MM.1S (cell line): ENCODE results near the gene NHLRC1.

Experiments
- EZH2 ChIP-seq: fragments of 300-600 bp; sonication (generic); optimal IDR thresholded peaks from 2 replicates; pipeline ENCODE3; 2017; ENCODE audit warnings: low read depth, mild to moderate bottlenecking, antibody characterized with exemption, low read length, mixed read lengths
- EZH2phosphoT487 ChIP-seq: fragments of 300-600 bp; sonication (generic); IDR thresholded peaks from 2 replicates; pipeline ENCODE4 v1.6.1; 2018; ENCODE audit warnings: antibody characterized with exemption, low read length
- TF ChIP-seq, protein P1 (sequence below): fragments of 300-600 bp; sonication (generic); IDR thresholded peaks from 2 replicates; pipeline ENCODE4 v1.5.1; 2016; ENCODE audit warnings: antibody characterized with exemption, low read length, mixed read lengths

GRCh38 chr6:18081025-18081668 lies 41.3 kb downstream of the NHLRC1 start:
- TF ChIP-seq, protein P1, sequence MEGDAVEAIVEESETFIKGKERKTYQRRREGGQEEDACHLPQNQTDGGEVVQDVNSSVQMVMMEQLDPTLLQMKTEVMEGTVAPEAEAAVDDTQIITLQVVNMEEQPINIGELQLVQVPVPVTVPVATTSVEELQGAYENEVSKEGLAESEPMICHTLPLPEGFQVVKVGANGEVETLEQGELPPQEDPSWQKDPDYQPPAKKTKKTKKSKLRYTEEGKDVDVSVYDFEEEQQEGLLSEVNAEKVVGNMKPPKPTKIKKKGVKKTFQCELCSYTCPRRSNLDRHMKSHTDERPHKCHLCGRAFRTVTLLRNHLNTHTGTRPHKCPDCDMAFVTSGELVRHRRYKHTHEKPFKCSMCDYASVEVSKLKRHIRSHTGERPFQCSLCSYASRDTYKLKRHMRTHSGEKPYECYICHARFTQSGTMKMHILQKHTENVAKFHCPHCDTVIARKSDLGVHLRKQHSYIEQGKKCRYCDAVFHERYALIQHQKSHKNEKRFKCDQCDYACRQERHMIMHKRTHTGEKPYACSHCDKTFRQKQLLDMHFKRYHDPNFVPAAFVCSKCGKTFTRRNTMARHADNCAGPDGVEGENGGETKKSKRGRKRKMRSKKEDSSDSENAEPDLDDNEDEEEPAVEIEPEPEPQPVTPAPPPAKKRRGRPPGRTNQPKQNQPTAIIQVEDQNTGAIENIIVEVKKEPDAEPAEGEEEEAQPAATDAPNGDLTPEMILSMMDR: no peak
- TF ChIP-seq EZH2 (no peak), EZH2phosphoT487 (no peak)
